K562 (cell line): ENCODE data around the gene LAMTOR5. TPM values are rescaled to one million over a fixed set of nuclear protein-coding genes. Genes with fewer than 3 reads are reported as not detected.

Experiments
- CBX8 ChIP-seq: fragments of 200-600 bp; sonication (generic); IDR thresholded peaks from 2 replicates; pipeline ENCODE4 v1.6.1; 2012; ENCODE audit warnings: borderline replicate concordance, mixed run types, low read depth, mild to moderate bottlenecking, moderate library complexity, mixed read lengths, low read length, control low read depth, inconsistent platforms; ENCODE audit not compliant: poor library complexity, severe bottlenecking; ENCODE audit errors: extremely low read depth
- ESRRB ChIP-seq: fragments of 250-450 bp; sonication (Bioruptor Pico); IDR thresholded peaks from 2 replicates; pipeline ENCODE4 v1.5.0; 2020; ENCODE audit warnings: mild to moderate bottlenecking, moderate library complexity, borderline replicate concordance
- NFRKB ChIP-seq: fragments of 450-650 bp; IDR thresholded peaks from 2 replicates; pipeline ENCODE4 v1.6.1; 2016; ENCODE audit warnings: low read depth
- PHB2 ChIP-seq: fragments of 450-650 bp; IDR thresholded peaks from 2 replicates; pipeline ENCODE4 v1.6.1; 2017; ENCODE audit warnings: low read depth
- POU5F1 ChIP-seq: fragments of 150-350 bp; IDR thresholded peaks from 2 replicates; pipeline ENCODE4 v1.6.1; 2014; ENCODE audit warnings: borderline replicate concordance, low read length, low read depth, mild to moderate bottlenecking; ENCODE audit not compliant: partially characterized antibody
- ZNF133 ChIP-seq: fragments of 250-450 bp; sonication (Bioruptor Pico); IDR thresholded peaks from 2 replicates; pipeline ENCODE4 v1.4.0; 2020; ENCODE audit warnings: mild to moderate bottlenecking
- ZNF384 ChIP-seq: IDR thresholded peaks from 2 replicates; pipeline ENCODE4 v1.6.1; 2012; ENCODE audit warnings: low read depth, low read length, improper control_type of control experiment
- polyA plus RNA-seq, 8 experiments: library from polyadenylated mRNA; depleted of rRNA in 4 of 8; stranded (reverse) in 5 of 8; unstranded in 3 of 8; fragments of >200 nt; fragmentation: Nextera tagmentation in 2 of 8; fragmentation: Illumina TruSeq in 1 of 8; extraction: Ambion mirVana in 2 of 8; extraction: Trizol in 1 of 8; gene quantifications; 2 replicates each; pipeline versions ENCODE4 v1.2.1 to v1.2.3, GENCODE V29; 2011 to 2014; ENCODE audit warnings: inconsistent platforms in 1 of 8, missing spikeins in 1 of 8
- total RNA-seq, 7 experiments: library from RNA; depleted of rRNA in 6 of 7; stranded (reverse); fragments of >200 nt in 6 of 7; fragmentation: Illumina TruSeq in 2 of 7; extraction: Trizol in 2 of 7; gene quantifications; 2 replicates each; pipeline versions ENCODE4 v1.2.1 to v1.2.3, GENCODE V29; 2011 to 2021; ENCODE audit warnings: low replicate concordance in 1 of 7
- TF ChIP-seq, protein P1 (sequence below): fragments of 450-650 bp; IDR thresholded peaks from 2 replicates; pipeline ENCODE4 v1.6.1; 2016; ENCODE audit warnings: low read depth
- TF ChIP-seq, protein P2 (sequence below): fragments of 250-450 bp; sonication (Bioruptor Pico); IDR thresholded peaks from 2 replicates; pipeline ENCODE4 v1.8.0; 2021; ENCODE audit warnings: mild to moderate bottlenecking, moderate library complexity
- TF ChIP-seq, protein P3 (sequence below): fragments of 250-450 bp; sonication (Bioruptor Pico); IDR thresholded peaks from 2 replicates; pipeline ENCODE4 v1.5.0; 2021; ENCODE audit warnings: mild to moderate bottlenecking, borderline replicate concordance
- TF ChIP-seq, protein P4 (sequence below): fragments of 250-450 bp; sonication (Bioruptor Pico); IDR thresholded peaks from 2 replicates; pipeline ENCODE4 v1.4.0; 2020; ENCODE audit warnings: mild to moderate bottlenecking, moderate library complexity

The LAMTOR5 gene
- total and polyA plus RNA-seq, 9 of the 15 experiments (the other 6 are each of a cell fraction or from before 2014, with no cell fraction given) = 118 to 712 (median 241) TPM

DNA sequence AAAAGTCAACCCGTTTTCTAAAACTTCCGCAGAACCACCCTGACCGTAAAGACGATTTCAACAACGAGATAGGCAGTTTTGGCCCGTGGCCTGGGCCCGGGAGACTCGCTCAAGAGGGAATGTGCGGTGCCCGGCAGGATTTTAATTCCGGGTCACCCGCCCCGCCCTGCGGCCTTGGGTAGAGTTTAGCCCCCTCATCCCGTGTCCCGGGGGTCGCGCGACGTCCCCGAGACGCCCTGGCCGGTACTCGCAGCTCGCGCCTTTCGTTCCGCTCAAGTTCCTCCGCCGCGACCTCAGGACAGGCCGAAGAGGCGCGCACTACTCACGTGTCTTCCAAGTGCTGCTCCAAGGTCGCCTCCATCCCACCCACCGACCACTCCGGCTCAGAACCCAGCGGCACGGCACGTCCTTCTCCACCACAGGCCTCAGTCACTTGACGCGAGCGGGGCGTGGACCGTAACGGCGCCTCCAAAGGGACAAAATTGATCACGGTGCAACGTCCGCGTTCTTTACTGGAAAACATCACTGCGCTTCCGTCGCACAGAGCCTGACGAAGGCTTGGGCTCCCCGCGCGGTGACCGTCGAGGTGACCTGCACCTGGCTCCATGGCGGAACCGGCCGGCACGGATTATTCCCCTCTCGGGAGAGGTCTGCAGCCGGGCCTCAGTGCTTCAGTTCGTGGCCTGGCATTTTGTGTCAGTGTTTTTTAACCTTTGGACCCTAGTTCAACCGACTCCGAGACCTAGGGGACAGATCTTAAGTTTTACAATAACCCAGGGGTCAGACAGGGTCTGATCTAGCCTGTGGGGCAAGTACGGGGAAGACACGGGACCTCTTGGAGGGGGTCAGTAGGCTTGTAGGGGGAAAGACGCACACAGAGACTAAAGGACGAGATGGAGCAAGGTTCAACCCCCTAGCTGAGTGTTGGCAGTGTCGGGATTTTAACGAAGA, at the start of gene LAMTOR5 (continued):
- TF ChIP-seq, protein P1, sequence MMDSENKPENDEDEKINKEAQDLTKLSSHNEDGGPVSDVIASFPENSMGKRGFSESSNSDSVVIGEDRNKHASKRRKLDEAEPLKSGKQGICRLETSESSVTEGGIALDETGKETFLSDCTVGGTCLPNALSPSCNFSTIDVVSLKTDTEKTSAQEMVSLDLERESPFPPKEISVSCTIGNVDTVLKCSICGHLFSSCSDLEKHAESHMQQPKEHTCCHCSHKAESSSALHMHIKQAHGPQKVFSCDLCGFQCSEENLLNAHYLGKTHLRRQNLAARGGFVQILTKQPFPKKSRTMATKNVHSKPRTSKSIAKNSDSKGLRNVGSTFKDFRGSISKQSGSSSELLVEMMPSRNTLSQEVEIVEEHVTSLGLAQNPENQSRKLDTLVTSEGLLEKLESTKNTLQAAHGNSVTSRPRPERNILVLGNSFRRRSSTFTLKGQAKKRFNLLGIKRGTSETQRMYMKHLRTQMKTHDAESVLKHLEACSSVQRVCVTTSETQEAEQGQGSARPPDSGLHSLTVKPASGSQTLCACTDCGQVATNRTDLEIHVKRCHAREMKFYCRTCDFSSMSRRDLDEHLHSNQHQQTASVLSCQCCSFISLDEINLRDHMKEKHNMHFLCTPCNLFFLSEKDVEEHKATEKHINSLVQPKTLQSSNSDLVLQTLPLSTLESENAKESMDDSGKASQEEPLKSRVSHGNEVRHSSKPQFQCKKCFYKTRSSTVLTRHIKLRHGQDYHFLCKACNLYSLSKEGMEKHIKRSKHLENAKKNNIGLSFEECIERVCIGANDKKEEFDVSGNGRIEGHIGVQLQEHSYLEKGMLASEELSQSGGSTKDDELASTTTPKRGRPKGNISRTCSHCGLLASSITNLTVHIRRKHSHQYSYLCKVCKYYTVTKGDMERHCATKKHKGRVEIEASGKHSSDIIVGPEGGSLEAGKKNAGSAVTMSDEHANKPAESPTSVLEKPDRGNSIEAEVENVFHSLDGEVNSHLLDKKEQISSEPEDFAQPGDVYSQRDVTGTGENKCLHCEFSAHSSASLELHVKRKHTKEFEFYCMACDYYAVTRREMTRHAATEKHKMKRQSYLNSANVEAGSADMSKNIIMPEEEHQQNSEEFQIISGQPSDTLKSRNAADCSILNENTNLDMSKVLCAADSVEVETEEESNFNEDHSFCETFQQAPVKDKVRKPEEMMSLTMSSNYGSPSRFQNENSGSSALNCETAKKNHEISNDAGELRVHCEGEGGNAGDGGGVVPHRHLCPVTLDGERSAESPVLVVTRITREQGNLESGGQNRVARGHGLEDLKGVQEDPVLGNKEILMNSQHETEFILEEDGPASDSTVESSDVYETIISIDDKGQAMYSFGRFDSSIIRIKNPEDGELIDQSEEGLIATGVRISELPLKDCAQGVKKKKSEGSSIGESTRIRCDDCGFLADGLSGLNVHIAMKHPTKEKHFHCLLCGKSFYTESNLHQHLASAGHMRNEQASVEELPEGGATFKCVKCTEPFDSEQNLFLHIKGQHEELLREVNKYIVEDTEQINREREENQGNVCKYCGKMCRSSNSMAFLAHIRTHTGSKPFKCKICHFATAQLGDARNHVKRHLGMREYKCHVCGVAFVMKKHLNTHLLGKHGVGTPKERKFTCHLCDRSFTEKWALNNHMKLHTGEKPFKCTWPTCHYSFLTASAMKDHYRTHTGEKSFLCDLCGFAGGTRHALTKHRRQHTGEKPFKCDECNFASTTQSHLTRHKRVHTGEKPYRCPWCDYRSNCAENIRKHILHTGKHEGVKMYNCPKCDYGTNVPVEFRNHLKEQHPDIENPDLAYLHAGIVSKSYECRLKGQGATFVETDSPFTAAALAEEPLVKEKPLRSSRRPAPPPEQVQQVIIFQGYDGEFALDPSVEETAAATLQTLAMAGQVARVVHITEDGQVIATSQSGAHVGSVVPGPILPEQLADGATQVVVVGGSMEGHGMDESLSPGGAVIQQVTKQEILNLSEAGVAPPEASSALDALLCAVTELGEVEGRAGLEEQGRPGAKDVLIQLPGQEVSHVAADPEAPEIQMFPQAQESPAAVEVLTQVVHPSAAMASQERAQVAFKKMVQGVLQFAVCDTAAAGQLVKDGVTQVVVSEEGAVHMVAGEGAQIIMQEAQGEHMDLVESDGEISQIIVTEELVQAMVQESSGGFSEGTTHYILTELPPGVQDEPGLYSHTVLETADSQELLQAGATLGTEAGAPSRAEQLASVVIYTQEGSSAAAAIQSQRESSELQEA = peak; percentile 99
- TF ChIP-seq NFRKB = peak; percentile 97
- TF ChIP-seq ZNF133 (CRISPR knock-in tag) = 0 out of 2 replicates have a peak, but pooled peaks have one; percentile 44
- TF ChIP-seq ESRRB (CRISPR knock-in tag) = no peak
- no peak for TF ChIP-seq PHB2
- peak; percentile 99 for TF ChIP-seq POU5F1
- TF ChIP-seq, protein P2, sequence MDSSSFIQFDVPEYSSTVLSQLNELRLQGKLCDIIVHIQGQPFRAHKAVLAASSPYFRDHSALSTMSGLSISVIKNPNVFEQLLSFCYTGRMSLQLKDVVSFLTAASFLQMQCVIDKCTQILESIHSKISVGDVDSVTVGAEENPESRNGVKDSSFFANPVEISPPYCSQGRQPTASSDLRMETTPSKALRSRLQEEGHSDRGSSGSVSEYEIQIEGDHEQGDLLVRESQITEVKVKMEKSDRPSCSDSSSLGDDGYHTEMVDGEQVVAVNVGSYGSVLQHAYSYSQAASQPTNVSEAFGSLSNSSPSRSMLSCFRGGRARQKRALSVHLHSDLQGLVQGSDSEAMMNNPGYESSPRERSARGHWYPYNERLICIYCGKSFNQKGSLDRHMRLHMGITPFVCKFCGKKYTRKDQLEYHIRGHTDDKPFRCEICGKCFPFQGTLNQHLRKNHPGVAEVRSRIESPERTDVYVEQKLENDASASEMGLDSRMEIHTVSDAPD (CRISPR knock-in tag) = no peak
- no peak for TF ChIP-seq CBX8
- TF ChIP-seq ZNF384 = no peak
- TF ChIP-seq, protein P3, sequence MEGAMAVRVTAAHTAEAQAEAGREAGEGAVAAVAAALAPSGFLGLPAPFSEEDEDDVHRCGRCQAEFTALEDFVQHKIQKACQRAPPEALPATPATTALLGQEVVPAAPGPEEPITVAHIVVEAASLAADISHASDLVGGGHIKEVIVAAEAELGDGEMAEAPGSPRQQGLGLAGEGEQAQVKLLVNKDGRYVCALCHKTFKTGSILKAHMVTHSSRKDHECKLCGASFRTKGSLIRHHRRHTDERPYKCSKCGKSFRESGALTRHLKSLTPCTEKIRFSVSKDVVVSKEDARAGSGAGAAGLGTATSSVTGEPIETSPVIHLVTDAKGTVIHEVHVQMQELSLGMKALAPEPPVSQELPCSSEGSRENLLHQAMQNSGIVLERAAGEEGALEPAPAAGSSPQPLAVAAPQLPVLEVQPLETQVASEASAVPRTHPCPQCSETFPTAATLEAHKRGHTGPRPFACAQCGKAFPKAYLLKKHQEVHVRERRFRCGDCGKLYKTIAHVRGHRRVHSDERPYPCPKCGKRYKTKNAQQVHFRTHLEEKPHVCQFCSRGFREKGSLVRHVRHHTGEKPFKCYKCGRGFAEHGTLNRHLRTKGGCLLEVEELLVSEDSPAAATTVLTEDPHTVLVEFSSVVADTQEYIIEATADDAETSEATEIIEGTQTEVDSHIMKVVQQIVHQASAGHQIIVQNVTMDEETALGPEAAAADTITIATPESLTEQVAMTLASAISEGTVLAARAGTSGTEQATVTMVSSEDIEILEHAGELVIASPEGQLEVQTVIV (CRISPR knock-in tag) = no peak
- TF ChIP-seq, protein P4, sequence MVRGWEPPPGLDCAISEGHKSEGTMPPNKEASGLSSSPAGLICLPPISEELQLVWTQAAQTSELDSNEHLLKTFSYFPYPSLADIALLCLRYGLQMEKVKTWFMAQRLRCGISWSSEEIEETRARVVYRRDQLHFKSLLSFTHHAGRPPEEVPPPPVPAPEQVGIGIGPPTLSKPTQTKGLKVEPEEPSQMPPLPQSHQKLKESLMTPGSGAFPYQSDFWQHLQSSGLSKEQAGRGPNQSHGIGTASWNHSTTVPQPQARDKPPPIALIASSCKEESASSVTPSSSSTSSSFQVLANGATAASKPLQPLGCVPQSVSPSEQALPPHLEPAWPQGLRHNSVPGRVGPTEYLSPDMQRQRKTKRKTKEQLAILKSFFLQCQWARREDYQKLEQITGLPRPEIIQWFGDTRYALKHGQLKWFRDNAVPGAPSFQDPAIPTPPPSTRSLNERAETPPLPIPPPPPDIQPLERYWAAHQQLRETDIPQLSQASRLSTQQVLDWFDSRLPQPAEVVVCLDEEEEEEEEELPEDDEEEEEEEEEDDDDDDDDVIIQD = no peak
